Measurements from ENCODE around the gene SMIM35.

The SMIM35 gene

DNA sequence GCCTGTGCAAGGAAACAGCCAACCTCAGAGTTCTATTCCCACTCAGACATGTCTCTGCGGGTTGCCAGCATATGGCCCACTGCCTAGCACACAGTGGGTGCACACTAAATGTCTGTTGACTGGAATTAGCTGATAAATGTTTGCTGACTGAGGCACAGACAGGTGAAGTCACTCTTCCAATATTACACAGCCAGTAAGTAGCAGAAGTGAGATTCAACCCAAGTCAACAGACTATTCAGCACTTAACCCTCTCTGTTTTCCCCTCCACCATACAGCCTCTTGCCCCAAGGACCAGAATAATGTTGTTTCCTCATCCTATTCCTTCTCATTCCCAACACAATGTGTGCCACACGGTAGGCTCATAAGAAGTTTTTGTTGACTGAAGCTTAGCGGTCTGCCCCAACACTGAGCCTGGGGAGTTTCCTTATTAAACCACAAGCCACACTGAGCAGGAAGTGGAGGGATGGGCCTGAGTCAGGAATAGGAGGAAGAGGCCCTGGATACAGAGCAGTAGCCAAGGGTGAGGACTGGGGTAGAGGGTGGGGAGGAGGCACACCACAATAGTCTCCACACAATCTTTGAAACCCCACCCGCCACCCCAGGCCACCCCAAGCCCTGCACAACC lies 116.3 kb downstream of the SMIM35 start:
- DNase-seq (ENCODE audit: insufficient read length, low spot score): no peak

DNA sequence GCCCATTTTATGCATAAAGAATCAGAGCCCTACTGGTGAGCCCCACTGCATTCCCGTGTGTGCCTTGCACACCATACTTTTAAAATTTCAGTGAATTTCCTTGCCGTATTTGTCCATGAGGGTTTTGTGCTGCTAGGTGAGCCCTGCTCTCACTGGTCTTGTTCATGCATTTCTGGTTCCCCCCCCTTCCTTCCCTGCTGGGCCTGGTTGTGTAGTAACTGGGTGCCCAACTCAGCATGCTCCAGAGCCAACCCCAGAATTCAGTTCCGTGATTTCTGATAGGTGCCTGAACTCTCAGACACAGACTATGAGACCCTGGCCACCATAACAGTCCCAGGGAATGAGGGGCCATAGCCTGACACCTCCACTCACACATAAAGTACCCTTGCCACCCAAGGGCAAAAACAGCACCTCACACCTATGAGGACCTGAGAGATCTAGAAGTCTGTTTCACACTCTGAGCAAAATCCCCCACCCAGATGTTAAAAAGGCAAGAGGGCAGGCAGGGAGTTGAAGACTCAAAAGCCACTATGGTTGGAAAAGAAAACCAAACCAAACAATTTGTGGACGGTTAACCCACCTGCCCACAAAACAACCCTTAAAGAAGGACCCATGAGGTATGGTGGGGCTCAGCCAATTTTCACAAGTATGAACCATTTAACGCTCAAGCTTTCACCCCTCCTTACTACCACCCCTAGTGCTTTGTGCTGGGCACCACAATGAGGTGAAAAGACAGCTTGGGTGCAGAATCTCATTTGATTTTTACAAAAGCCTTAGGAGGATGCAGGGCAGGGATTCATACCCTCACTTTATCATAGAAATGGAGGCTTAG lies 117.4 kb downstream of the SMIM35 start:
- no peak for FAIRE-seq

More for the DNA sequence above, 116.3 kb downstream of the SMIM35 start:
- FAIRE-seq: no peak

DNA sequence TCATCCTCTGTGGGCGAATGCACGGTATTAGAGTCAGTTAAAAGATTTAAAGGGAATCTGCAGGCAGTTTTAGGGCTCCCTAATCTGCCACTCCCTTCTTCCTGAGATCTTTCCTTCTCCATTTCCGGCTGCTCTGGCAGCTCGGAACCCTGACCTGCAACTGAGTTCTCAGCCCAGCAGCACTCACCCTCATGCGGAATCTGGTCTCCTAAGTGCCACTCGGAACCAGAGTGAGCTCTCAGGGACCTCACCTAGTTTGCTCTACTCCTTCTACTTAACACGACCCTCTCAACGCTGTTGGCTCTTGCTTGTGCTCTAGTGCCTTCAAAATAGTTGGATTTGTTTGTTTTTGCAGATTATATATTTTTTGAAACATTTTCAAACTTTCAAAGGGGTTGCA lies 119.9 kb downstream of the SMIM35 start:
- DNase-seq (ENCODE audit: insufficient read length, low spot score): no peak
- no peak for FAIRE-seq

More for the DNA sequence above, 117.4 kb downstream of the SMIM35 start:
- no peak for DNase-seq (ENCODE audit: insufficient read length, low spot score)

DNA sequence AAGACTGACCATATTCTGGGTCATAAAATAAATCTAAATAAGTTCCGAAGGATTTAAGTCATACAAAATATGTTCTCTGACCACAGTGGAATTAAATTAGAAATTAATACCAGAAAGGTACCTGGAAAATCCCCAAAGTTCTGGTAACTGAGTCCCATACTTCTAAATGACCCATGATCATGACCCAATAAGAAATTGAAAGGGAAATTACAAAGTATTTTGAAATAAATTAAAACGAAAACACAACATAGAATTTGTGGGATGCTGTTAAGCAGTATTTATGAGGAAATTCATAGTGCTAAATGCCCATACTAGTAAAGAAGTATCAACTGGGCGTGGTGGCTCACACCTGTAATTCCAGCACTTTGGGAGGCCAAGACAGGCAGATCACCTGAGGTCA lies 123.9 kb downstream of the SMIM35 start:
- FAIRE-seq (no peak), DNase-seq (ENCODE audit: insufficient read length, low spot score) (no peak)

DNA sequence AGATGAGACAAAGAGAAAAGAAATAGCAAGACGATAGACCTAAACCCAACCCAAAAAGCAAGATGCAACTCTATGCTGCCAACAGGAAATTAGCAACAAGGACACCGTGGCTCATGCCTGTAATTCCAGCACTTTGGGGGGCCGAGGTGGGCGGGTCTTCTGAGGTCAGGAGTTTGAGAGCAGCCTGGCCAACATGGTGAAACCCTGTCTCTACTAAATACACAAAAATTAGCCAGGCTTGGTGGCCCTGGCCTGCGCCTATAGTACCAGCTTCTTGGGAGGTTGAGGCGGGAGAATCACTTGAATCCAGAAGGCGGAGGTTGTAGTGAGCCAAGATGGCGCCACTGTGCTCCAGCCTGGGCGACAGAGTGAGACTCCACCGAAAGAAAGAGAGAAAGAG lies 124.9 kb downstream of the SMIM35 start:
- FAIRE-seq (no peak), DNase-seq (ENCODE audit: insufficient read length, low spot score) (no peak)

DNA sequence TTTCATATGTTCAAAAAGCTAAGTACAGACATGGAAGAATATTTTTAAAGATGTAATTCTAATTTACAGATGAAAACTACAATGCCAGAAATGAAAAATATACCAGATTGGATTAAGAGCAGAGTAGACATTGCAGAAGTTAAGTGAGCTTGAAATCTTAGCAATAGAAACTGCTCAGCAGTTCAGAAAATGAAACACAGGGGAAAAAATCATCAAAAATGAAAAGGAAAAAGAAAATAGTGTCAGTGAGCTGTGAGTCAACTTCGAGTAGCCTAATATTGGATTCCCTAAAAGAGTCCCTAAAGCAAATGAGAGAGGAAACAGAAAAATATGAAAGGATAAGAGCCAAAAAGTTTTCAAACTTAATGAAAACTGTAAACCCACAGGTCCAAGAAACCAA lies 126.4 kb downstream of the SMIM35 start:
- no peak for DNase-seq (ENCODE audit: insufficient read length, low spot score)
- FAIRE-seq: peak; percentile 72

DNA sequence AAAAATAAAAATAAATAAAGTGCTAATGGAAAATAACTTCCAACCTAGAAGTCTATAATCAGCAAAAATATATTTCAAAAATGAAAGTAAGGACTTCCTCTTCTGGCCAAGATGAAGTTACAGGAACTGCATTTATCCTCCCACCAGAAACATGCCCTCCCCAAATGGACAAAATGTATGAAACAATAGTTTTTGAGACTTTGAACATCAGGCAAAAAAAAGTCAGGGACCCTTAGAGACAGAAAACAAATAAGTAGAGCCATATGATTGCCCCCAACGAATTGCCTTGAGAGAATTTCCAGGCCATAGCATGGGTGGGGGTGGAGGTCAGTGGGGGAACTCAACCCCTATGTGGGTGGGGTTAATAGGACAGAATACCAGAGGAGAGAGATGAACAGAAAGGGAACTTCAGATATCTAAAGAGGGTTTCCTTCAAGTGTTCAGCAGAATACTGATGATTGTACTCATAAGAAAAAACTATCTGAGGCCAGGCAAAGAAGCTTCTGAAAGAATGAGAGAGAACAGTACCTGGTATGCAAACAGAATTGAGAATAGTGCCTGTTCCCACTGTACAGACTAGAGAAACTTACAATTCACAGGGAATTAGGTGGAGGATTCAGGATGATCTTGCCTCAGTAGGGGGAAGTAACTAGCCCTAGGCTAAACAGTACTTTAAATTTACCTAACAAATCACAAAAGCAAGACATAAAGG lies 127.2 kb downstream of the SMIM35 start:
- DNase-seq (ENCODE audit: insufficient read length, low spot score) (no peak), FAIRE-seq (peak; percentile 86)

DNA sequence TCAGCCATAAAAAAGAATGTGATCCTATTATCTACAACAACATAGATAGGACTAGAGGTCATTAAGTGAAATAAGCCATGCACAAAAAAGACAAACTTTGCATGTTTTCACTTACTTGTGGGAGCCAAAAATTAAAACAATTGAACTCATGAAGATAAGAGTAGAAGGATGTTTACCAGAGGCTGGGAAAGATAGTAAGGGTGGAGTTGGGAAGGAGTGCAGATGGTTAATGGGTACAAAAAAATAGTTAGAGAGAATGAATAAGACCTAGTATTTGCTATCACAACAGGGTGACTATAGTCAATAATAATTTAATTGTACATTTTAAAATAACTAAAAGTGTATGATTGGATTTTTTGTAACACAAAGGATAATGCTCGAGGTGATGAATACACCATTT lies 127.8 kb downstream of the SMIM35 start:
- FAIRE-seq (no peak), DNase-seq (ENCODE audit: insufficient read length, low spot score) (no peak)
